ENCODE measurements around the gene GRK5. TPM values are rescaled to one million over a fixed set of nuclear protein-coding genes. Genes with fewer than 3 reads are reported as not detected.
"Not testable (repeated sequence)": the region's sequence is repeated elsewhere in the genome, so short reads cannot be mapped to it uniquely, and the experiment has no call there.

GRK5 gene
- total RNA-seq, 1 experiment from 2014 or later, result 1.5 TPM

DNA sequence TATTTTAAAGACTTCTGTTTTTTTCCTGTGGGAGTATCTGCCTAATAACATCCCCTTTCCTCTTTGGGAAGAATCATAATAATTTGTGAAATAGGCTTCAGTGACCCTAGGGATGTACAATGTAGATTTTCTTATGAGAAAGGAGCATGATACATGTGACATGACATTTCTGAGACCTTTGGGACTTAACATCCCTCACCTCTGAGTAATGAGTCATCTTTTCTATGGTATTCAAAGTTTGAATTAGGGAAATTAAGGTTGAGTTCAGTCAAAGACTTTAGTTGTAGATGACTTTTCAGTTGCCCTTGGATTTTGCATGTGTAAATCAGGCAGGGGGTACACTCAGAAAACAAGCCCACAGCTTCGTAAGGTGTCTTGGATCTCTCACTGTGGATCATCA is 14.3 kb downstream of the GRK5 start:
- DNase-seq (ENCODE audit: low read depth), result no peak

DNA sequence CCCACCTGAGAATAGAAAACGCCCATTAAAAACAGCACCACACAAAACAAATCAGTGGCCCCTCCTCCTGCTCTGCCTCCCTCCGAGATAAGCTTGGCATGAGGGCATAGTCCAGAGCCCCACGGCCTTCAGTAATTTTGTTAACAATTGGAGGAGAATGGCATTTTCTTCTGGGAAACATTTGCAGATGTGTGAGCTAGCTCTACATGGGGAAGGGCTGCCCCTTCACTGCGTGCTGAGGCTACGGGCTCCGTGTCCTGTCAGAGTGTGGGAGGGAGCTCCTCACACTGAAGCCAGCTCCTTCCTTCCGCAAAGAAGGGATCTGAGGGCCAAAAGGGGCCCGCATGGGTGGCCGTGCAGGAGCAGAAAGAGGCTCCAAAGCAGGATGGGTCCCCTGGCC is 15.2 kb downstream of the GRK5 start:
- DNase-seq (ENCODE audit: low read depth), result no peak

GRCh38 chr10:119222966-119223386 is 15.6 kb downstream of the GRK5 start:
- no peak for DNase-seq (ENCODE audit: low read depth)

DNA sequence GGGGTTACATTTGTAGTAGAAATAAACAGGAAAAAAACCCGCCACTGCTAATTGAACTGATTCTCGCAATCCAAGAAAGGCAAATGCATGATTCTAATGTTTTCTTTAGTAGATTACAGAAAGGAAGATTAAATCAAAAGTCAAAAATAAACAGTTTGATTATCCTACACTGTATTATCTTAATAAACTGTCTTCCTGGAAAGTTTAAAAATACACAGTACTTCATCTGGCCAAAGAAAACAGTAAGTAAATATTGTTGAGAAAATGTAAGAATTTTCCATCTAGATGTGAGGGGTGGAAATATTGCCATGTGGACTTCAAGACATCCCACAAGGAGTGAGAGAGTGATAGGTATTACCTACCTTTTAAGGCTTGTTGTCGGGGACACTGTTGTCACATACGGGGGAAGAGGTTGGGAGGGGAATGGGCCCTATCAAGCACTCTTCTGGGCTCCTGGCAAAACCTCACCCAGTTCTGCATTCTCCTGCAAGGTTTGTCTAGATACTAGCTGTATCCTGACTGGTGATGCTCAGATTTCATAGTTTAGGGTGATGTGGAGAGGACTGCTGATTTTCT is 17.8 kb downstream of the GRK5 start:
- no peak for DNase-seq (ENCODE audit: low read depth)

- DNase-seq (ENCODE audit: low read depth), result no peak
Measured at GRCh38 chr10:119227825-119228224, 20.5 kb downstream of the GRK5 start.

- no peak for DNase-seq (ENCODE audit: low read depth)
Measured at GRCh38 chr10:119231654-119232053, 24.3 kb downstream of the GRK5 start.

DNA sequence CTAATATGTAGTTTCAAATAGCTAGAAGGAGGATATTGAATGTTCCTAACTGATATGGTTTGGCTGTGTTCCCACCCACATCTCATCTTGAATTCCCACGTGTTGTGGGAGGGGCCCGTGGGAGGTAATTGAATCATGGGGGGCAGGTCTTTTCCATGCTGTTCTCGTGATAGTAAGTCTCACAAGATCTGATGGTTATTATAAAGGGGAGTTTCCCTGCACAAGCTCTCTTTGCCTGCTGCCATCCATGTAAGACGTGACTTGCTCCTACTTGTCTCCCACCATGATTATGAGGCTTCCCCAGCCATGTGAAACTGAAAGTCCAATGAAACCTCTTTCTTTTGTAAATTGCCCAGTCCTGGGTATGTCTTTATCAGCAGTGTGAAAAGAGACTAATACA is 25.1 kb downstream of the GRK5 start:
- not testable (repeated sequence) for DNase-seq (ENCODE audit: low read depth)

- DNase-seq (ENCODE audit: low read depth), result no peak
Measured at GRCh38 chr10:119233123-119233820, 25.9 kb downstream of the GRK5 start.

DNA sequence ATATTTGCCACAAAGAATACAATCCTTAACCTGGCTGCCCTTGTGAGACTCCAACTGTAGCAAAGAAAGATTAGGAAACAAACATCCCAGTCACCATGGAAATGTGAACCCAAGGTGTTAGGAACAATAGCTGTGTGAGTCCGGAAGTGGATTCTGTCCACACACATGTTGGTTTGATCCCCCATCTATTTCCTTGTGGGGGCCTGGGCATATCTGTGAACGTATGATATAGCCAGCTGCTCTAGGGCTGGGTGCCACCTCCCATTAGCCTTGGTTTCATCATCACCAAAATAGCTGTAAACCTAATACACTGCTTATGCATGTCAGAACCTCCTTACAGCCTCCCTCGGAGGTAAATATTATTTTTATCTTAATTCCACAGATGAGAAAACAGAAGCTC is 26.4 kb downstream of the GRK5 start:
- DNase-seq (ENCODE audit: low read depth), result no peak

DNA sequence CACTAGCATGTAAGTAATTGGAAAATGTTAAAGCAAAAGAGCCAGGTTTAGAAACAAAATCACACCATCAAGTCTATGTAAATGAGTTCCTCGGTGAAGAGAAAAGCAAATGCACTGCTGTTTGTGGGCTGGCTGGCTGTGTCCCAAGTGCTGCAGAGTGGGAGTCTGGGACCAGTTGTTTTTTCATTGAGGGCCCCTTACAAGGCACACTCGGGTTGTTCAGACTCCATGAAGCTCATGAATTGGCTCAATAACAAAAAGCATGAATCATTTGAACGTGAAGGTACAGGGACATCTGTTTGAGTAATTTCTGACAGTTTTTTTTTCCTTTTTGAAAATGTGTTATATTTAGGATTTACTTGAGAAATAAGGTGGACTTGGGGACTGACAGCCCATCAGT is 28.0 kb downstream of the GRK5 start:
- DNase-seq (ENCODE audit: low read depth), result peak; percentile 64

DNA sequence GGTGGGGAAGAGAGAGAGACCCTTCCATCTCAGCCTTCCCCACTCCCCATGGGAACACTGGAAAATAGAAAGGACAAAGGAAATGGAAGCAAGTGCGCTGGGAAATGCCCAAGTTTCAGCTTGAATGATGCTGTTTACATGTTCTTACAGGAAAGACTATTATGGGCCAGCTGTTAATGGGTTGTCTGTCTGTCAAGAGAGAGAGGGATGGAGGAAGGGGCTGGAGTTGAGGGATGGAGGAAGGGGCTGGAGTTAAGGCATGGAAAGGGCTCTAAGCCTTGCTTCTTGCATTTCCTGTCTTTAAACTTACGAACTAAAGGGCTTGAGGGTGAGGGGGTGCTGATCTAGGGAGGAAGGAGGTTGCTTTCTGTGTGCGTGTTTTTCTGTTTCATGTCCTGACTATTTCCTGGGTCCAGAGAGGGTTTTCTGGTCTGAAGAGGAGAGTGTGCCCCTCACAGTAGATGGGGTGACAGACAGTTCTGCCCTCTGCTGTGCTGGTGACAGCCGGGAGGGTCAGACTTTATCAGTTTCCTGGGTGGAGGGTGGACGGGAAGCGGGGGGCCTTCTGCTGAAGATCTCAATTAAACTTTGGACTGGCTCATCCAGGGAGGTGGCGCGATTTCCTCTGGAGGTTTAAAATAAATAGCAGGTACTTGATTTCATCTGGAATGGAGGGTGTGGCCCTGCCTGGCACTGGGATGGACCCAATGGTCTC is 30.5 kb downstream of the GRK5 start:
- DNase-seq (ENCODE audit: low read depth), result no peak

DNA sequence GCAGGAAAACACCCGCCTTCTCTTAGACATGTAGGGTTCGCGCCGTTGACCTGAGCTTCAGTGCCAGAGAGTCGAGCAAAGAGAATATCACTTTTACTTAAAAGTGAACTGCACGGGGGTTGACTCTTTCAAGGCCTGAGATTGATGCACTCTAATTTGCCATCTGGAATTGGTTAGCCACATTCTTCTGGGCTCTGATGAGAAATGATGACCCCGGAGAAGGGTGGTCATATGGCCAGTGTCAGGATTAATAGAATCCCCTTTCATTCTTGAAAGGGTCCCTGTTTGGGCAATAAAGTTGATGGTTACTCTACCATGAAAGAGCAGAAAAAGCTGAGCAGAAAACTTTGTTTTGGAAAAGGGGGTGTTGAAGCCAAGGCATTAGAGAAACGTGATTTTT is 31.2 kb downstream of the GRK5 start:
- DNase-seq (ENCODE audit: low read depth), result no peak

DNA sequence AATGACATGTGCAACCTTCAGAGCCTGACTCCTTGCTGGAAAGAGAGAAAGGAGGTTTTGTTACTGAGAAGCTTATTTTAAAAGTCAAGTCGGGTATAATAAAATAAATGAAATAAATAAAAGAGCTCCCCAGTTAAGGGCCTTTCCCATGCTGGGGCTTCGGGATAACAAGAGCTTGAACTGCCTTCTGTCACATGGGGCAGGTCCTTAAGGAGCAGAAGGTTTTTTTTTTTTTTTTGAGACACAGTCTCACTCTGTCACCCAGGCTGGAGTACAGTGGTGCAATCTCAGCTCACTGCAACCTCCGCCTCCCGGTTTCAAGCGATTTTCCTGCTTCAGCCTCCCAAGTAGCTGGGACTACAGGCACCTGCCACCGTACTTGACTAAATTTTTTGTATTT is 31.6 kb downstream of the GRK5 start:
- not testable (repeated sequence) for DNase-seq (ENCODE audit: low read depth)

- not testable (repeated sequence) for DNase-seq (ENCODE audit: low read depth)
Measured at GRCh38 chr10:119239630-119240029, 32.3 kb downstream of the GRK5 start.

GRCh38 chr10:119241066-119241465 is 33.7 kb downstream of the GRK5 start:
- no peak for DNase-seq (ENCODE audit: low read depth)

DNA sequence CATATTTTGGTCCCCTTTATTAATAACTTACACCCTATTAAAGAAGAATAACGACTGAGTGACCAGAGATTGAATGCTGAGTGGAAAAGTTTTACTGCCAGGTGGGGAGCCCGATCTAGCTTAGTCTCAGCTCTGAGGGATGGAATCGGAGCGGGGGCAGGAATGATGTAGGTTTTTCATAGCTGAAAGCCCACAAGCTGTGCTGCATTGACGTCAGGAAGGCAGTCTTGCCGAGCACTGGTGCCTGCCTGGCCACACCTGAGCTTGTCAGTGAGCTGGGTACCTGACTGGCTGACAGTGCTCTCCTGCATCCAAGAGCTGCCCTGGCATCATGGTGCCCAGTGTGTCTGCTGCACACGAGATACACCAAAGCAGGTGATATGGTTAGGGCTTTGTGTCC is 34.8 kb downstream of the GRK5 start:
- no peak for DNase-seq (ENCODE audit: low read depth)

DNA sequence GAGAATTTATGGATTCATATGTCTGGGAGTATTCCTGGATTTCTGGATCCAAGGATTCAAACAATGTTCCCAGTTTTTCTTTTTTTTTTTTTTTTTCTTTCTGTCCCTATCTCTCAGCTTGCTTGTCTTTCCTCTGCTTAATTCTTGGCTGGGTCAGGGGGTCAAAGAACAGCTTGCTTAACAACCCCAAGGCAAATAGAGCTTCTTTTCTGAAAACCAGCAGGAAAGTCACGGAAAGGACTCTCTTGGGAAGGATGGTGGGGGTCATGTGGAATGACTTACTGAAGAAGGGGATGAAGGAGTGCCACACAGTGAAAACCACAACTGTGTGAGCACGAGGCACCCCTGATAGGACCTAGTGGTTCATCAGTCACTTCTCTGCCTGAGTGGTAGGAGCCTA is 36.1 kb downstream of the GRK5 start:
- no peak for DNase-seq (ENCODE audit: low read depth)

- no peak for DNase-seq (ENCODE audit: low read depth)
Measured at GRCh38 chr10:119243967-119244366, 36.6 kb downstream of the GRK5 start.

DNA sequence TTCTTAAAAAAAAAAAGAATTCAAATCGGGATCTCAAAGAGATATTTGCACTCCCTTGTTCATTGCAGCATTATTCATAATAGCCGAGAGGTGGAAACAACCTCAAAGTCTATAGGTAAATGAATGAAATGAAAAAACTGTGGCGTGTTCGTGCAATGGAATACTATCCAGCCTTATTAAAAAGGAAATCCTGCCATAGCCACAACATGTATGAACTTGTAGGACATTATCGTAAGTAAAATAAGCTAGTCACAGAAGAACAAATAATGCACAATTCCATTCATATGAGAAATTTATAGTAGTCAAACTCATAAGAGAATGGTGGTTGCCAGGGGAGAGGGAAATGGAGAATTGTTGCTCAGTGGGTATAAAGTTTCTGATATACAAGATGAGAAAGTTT is 37.9 kb downstream of the GRK5 start:
- no peak for DNase-seq (ENCODE audit: low read depth)

DNA sequence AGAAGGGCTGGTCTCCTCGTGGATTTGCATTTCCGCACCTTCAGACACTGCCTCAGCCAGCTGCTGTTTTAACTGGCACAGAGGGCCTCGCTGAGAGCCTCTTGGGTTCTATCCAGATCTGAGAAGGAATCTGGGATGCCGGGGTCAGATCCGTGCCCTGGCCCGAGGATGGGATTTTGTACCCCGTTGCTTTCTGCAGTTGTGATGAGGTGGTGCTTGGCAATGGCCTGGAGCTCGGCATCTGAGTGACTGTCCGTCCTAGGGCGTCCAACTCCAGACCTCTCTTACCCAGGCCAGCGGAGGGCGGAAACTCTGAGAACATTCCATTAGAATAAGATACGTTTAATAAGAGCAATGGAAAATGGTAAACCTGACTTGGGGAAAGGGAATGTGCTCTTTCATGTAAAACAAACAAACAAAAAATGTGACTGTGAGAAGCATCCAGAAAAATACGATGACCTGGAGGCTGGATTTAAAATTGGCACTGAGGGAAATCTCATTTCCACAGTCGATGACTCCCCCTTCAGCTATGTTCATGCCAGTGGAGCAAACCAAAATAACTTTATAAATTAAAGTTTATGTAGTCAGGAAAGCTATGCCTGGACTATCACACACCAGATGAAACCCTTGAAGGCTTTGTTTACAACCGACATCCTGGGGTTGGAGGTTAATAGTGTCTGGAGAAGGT is 39.6 kb downstream of the GRK5 start:
- DNase-seq (ENCODE audit: low read depth), result peak; percentile 85

- DNase-seq (ENCODE audit: low read depth), result no peak
Measured at GRCh38 chr10:119247550-119247894, 40.2 kb downstream of the GRK5 start.

DNA sequence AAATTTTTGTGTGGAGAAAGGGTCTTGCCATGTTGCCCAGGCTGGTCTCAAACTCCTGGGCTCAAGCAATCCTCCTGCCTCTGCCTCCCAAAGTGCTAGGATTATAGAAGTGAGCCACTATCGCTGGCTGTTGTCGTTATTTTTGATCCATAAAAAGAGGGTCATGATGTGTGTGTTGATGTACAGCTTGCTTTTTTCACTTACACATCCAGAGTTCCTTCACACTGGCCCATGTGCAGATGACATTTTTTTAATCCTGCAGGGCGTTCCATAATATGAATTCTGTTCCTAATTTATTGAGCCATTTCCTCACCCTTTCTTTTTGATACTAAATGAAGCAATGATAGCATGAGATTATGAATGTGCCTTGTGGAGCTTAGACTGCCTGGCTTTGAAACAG is 40.8 kb downstream of the GRK5 start:
- no peak for DNase-seq (ENCODE audit: low read depth)

GRCh38 chr10:119248681-119249080 is 41.3 kb downstream of the GRK5 start:
- DNase-seq (ENCODE audit: low read depth), result no peak

All from LHCN-M2 (cell line).